Measurements from ENCODE around the gene CROCC2. TPM values are rescaled to one million over a fixed set of nuclear protein-coding genes. Genes with fewer than 3 reads are reported as not detected.

The CROCC2 gene
- total RNA-seq, 1 experiment from 2014 or later, result not detected

GRCh38 chr2:240873805-240874714, 32.1 kb upstream of the CROCC2 start:
- no peak for DNase-seq (ENCODE audit: low read depth, low spot score)
- in situ Hi-C loops (cut with HindIII; ENCODE audit: low pct_unique_long_range_greater_than_20kb, low sequenced_read_pairs), result no loop called here

GRCh38 chr2:240874715-240875227, 31.4 kb upstream of the CROCC2 start:
- in situ Hi-C loops (cut with HindIII; ENCODE audit: low pct_unique_long_range_greater_than_20kb, low sequenced_read_pairs), result no loop called here

GRCh38 chr2:240875228-240876034, 30.7 kb upstream of the CROCC2 start:
- DNase-seq (ENCODE audit: low read depth, low spot score), result no peak
- in situ Hi-C loops (cut with HindIII; ENCODE audit: low pct_unique_long_range_greater_than_20kb, low sequenced_read_pairs), result no loop called here

More at GRCh38 chr2:240874715-240875227, 31.4 kb upstream of the CROCC2 start:
- no peak for DNase-seq (ENCODE audit: low read depth, low spot score)

GRCh38 chr2:240876035-240876474, 30.1 kb upstream of the CROCC2 start:
- in situ Hi-C loops (cut with HindIII; ENCODE audit: low pct_unique_long_range_greater_than_20kb, low sequenced_read_pairs), result no loop called here

GRCh38 chr2:240876475-240877251, 29.5 kb upstream of the CROCC2 start:
- DNase-seq (ENCODE audit: low read depth, low spot score), result no peak
- in situ Hi-C loops (cut with HindIII; ENCODE audit: low pct_unique_long_range_greater_than_20kb, low sequenced_read_pairs), result no loop called here

More at GRCh38 chr2:240876035-240876474, 30.1 kb upstream of the CROCC2 start:
- DNase-seq (ENCODE audit: low read depth, low spot score), result no peak

- in situ Hi-C loops (cut with HindIII; ENCODE audit: low pct_unique_long_range_greater_than_20kb, low sequenced_read_pairs), result no loop called here
- no peak for DNase-seq (ENCODE audit: low read depth, low spot score)
Observed at GRCh38 chr2:240877460-240878340, 28.4 kb upstream of the CROCC2 start.

- no peak for DNase-seq (ENCODE audit: low read depth, low spot score)
- in situ Hi-C loops (cut with HindIII; ENCODE audit: low pct_unique_long_range_greater_than_20kb, low sequenced_read_pairs), result no loop called here
Observed at GRCh38 chr2:240878341-240878936, 27.7 kb upstream of the CROCC2 start.

GRCh38 chr2:240879105-240879504, 27.0 kb upstream of the CROCC2 start:
- in situ Hi-C loops (cut with HindIII; ENCODE audit: low pct_unique_long_range_greater_than_20kb, low sequenced_read_pairs), result no loop called here

GRCh38 chr2:240881913-240882312, 24.2 kb upstream of the CROCC2 start:
- in situ Hi-C loops (cut with HindIII; ENCODE audit: low pct_unique_long_range_greater_than_20kb, low sequenced_read_pairs), result no loop called here
- no peak for DNase-seq (ENCODE audit: low read depth, low spot score)

More at GRCh38 chr2:240879105-240879504, 27.0 kb upstream of the CROCC2 start:
- DNase-seq (ENCODE audit: low read depth, low spot score), result no peak

GRCh38 chr2:240884221-240884620, 21.9 kb upstream of the CROCC2 start:
- DNase-seq (ENCODE audit: low read depth, low spot score), result no peak
- in situ Hi-C loops (cut with HindIII; ENCODE audit: low pct_unique_long_range_greater_than_20kb, low sequenced_read_pairs), result no loop called here

- in situ Hi-C loops (cut with HindIII; ENCODE audit: low pct_unique_long_range_greater_than_20kb, low sequenced_read_pairs), result no loop called here
Observed at GRCh38 chr2:240884745-240885144, 21.4 kb upstream of the CROCC2 start.

GRCh38 chr2:240885566-240885965, 20.6 kb upstream of the CROCC2 start:
- no peak for DNase-seq (ENCODE audit: low read depth, low spot score)
- in situ Hi-C loops (cut with HindIII; ENCODE audit: low pct_unique_long_range_greater_than_20kb, low sequenced_read_pairs), result no loop called here

More at GRCh38 chr2:240884745-240885144, 21.4 kb upstream of the CROCC2 start:
- DNase-seq (ENCODE audit: low read depth, low spot score), result no peak

GRCh38 chr2:240886023-240886565, 20.0 kb upstream of the CROCC2 start:
- no peak for DNase-seq (ENCODE audit: low read depth, low spot score)
- in situ Hi-C loops (cut with HindIII; ENCODE audit: low pct_unique_long_range_greater_than_20kb, low sequenced_read_pairs), result no loop called here

- in situ Hi-C loops (cut with HindIII; ENCODE audit: low pct_unique_long_range_greater_than_20kb, low sequenced_read_pairs), result no loop called here
- no peak for DNase-seq (ENCODE audit: low read depth, low spot score)
Observed at GRCh38 chr2:240886678-240887609, 19.2 kb upstream of the CROCC2 start.

GRCh38 chr2:240887631-240888030, 18.5 kb upstream of the CROCC2 start:
- DNase-seq (ENCODE audit: low read depth, low spot score), result no peak
- in situ Hi-C loops (cut with HindIII; ENCODE audit: low pct_unique_long_range_greater_than_20kb, low sequenced_read_pairs), result no loop called here

Data from SK-MEL-5 (cell line).